HG03460 (cell line): ENCODE measurements around the gene PAX9.

Experiments
- ATAC-seq: cut with Tn5 transposase; IDR thresholded peaks from one replicate; pipeline ENCODE4 v1.9.1; 2021; ENCODE audit not compliant: unreplicated experiment

PAX9 gene

DNA sequence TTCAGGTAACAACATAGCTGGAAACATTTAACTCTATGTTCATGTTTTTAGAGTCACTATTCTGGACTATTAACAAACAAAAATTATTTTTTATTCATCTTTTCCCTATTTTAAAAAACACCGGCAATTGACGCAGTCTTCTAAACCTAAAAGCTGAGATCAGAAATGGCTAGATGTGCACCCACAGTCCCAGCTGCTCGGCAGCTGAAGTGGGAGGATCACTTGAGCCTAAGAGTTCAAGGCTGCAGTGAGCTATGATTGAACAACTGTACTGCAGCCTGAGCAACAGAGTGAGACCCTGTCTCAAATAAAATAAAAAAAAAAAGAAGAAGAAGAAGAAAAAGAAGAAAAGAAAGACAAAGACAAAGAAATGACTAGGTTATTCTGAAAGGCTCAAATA is 64.5 kb downstream of the PAX9 start:
- no peak for ATAC-seq
